GM18909 (cell line): Measurements from ENCODE around the gene UROC1.

ENCODE experiments used
- ATAC-seq: cut with Tn5 transposase; IDR thresholded peaks from one replicate; pipeline ENCODE4 v1.9.1; 2021; ENCODE audit warnings: mild to moderate bottlenecking; ENCODE audit not compliant: unreplicated experiment, poor library complexity

UROC1 gene

DNA sequence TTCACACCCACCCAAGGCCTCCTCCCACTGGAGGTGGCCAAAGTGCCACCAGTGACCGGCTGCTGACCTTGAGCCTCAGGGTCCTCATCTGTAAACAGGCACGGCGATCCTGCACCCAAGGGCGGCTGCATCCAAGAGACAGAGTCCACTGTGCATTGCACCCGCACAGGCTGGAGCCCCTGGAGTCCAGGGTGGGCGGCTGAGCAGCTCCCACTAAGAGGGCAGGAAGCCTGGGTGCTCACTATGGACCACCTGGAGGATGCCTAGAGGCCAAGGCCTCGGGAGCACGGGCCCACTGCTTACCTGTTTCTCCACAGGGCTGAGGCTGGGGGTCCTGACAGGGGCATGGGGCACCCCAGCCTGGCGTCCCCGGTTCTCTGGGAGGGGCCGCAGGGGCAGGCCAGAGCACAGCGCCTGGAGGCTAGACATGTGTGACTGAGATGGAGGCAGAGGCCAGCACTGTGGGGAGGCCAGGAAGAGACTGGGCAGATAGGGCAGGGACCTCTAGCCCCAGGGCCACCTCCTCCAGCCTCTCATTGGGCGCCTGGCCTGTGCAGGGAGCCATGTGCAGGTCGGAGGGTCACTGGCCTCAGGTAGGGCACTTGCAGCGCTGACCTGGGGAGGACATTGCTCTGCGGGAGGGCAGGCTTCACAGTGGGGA, at the start of gene UROC1:
Gene UROC1 (minus strand): TSS at position 483 of the 661 bp plus-strand sequence. CDS start 54 bp downstream, at position 429.
- ATAC-seq, result no peak

DNA sequence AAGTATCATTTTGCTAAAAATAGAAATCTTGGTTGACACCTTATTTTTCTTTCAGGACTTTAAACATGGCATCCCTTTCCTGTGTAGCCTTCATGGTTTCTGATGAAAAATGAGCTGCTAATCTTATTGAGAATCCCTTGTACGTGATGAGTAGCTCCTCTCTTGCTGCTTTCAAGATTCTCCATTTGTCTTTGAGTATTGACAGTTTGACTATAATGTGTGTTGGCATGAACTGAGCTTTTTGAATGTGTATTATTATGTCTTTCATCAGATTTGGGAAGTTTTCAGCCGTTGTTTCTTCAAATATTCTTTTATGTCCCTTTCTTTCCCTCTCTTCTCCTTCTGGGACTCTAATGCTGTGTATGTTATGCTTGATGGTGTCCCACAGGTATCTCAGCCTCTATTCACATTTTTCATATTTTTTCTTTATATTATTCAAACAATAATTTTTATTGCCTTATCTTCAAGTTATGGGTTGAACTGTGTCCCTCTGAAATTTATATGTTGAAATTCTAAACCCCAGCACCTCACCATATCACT, 45.2 kb upstream of the UROC1 start:
- no peak for ATAC-seq

DNA sequence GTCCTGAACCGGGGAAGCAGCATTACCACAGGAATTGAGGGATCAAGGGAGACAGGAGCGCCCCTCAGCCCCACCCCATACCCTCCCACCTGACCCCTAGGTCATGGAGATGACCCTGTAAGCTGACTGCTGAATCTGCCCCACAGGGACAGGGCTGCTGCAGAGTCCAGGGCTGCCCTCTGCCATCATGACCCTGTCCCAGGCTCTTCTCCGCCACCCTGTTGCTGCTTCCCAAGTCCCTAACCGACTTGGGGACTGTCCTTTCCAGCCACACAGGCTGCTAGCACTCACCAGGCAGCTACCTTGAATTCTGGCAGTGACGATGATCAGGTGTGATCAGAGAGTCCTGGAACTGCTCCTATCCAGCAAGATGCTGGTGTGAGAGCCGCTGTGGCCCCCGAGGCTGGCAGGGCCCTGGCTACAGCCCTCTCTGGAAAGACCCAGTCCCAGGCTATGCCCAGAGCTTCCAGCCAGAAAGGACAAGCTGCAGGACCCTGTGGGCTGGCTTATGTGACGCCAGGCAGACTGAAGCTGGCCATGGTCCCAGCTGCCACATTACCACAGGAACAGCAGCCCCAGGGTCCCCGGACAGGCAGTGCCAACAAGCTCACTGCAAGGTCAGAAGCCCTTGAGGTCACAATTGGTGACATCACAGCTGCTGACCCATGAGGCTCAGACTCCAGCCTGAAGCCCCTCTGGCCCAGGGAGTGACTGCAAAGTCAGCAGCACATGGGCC, 40.9 kb upstream of the UROC1 start, which contains the start of gene C3orf22:
Gene C3orf22 (minus strand): TSS at position 597 of the 736 bp plus-strand sequence. CDS start 5,542 bp downstream, outside the sequence.
- ATAC-seq, result no peak

DNA sequence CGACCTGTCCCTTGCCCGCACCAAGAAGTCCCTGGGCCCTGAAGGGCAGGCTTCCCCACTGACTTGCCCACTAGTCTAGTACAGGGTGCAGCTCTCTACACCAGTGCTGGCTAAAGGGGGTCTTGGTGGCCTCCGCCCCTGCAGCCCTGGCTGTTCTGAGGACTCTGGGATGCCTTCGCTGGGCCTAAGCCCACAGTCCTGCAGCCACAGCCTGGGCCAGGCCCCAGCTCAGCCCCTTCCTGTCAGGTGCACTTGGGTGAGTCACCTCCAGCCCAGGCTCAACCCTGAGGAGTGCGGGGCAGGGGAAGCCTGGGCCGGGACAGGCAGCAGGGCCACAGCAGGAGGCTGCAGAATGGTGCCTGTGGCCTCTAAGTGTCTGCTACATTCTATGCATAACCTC, 40.2 kb upstream of the UROC1 start:
- no peak for ATAC-seq

DNA sequence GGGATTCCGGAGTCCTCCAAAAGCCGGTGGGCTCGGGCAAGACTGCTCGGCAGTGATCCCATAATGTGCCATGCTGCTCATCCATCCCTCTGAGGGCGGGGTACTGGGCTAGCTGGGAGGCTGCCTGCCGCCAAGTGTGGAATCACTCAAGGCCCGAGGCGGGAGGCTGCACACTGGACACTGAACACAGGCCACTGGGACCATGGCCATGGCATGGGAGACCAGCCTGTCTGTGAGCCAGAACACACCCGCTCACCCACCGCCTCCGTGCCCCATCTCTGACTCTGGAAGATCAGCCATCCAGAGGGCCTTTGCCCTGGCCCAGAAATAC, 39.8 kb upstream of the UROC1 start:
- ATAC-seq, result no peak

DNA sequence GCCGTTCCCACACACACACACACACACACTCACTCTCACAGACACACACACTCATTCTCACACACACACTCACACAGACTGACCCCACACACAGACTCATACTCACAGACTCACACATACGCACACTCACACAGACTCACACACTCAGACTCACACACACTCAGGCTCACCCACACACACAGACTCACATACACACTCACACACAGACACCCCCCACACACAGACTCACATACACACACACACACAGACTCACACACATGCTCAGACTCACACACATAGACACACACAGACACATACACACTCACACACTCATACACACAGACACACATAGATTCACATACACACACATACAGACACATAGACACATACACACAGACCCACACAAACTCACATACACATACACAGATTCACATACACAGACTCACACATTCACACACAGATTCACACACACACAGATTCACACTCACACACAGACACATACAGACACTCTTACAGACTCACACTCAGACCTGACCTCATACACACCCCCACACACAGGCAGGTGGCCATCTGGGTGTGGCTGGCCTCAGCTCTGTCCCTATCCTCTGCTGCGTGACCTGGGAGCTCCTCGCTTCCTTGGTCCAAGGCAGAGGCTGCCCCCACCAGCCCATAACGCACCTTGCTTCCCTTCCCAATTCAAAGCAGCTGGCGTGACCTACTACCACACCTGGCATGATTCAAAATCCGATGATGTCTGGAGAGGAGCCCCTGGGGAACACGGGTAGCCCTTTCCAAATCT, 39.3 kb upstream of the UROC1 start:
- no peak for ATAC-seq

DNA sequence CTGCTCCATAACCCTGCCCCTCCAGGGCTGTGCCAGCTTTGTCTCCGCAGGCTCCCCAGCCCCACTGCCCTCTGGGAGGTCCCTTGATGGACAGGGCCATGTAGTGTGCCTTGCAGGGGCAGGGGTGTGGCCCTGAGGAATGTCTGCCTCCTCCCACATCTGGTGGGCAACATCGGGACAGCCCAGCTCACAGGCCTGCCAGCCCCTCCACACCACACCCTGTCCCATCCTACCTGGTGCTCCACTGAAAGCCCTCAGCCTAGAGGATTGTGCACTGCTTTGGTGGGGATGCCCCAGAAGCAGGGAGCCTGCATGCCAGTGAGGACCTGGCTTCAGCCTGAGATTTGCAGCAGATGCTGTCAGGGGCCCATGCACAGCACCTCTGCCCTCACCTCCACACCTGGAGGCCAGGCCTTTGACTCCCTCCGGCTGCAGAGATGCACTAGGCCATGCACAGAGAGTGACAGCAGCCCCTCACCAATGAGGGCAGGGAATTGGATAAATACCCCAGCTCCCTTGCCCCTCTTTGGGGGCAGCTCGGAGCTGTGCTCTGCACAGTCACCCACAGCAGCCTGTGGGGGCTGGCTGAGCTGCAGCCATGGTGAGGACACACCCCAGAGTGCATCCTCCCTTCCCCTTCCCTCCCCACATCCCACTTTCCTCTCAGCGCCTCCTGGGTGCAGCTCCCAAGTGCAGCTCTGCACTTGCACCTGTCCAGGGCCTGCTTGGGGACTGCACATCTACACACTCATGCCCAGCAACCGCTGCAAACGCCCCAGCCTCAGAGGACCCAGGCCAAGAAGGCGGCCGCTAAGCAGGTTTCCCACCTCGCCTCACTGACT, 38.4 kb upstream of the UROC1 start:
- no peak for ATAC-seq

DNA sequence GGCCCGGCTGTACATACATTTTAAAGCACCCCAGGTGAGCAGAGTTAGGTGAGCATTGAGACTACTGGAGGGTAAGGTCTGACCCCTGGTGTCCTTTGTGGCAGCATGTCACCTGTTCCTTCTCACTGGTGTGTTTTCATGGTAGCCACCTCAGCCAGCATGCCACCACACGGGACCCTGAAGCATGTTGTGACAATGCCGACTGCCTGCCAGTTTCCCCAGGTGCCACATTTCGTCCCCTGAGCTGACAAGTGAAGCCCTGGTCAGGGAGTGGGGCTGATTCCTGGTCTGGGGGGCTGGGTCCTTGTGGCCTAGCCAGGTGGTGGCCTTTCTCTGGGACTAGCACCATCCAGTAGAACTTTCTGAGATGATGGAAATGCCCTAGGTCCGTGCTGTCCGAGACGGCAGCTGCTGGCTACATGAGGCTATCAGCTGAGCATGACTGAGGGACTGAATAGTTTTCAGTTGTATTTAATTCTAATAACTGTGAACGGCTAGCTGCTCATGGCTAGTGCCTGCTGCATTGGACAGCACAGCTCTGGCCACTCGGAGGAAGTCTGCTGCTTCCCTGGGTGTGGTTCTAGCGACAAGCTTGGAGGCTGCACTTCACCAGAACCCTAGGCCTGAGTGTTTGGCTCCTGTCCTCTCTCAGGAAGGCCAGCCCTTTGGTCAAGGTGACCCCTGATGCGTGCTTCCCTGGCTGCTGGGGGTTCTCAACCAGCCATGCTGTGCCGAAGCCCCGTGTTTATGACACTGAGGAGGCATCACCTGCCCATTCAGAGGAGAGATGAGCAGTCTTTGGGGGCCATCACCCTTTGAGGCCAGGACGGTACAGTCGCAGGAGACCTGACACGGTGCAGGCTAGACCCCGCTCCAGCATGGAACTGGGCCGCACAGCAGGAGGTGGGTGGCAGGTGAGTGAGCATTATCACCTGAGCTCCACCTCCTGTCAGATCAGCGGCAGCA, 37.3 kb upstream of the UROC1 start:
- no peak for ATAC-seq

DNA sequence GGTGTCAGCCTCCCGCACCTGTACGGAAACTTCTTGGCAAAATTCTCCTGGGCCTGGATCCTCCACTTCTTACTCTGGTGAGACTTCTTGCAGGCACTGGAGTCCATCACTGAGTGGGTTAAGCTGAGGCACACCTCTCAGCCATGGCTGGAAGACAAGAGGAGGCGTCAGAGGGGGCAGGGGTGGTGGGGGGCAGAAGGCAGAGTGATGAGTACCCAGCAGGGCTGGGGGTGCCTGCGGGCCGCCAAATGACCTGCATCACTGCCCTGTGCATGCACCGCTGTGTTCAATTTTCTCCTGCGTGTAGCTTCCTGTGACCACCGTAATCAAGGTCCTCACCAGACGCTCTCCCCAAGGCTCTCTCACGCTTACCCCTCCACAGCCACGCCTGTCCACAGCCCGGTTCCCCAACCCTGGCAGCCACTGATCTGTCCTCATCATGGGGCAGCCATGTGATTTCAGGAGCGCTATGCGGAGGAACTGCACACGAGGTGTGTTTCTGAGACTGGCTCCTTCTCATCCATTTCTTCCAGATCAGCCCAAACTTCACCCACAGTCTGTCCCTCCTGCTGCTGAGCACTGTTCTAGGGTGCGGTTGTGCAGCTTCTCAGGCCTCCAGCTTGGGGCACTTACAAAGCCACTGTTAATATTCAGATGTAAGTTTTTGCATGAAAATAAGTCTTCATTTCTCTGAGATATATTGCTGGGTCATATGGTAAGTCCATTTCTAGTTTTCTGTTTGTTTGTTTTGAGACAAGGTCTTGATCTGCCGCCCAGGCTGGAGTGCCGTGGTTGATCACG, 35.9 kb upstream of the UROC1 start:
- ATAC-seq, result no peak

DNA sequence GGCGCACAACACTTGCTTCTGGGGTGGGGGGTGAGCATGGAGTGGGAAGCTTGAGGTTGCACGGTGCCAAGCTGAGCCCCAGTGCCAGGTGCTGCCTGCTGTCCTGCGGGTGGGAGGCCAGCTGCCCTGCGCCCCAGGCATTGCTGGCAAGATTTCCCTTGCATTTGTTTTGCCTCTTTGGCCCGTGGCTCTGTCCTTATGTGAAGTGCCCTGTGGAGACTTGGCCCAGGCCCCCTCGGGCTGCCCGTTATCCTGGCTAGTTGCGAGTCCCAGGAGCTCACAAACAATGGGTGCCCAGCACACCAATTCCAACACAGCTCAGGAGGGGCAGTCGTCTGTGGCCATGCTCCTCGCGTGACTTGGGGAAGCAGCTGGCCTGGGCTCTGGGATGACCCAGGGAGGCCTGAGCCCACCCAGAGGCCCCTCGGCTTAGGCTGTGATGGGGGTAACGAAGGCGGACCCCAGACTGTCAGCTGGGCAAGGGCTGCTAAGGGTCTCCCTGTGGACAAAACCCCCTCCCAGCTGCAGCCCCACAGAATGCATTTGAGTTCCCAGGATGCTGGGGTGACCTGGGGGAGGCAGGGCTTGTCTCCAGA, 35.2 kb upstream of the UROC1 start:
- no peak for ATAC-seq

DNA sequence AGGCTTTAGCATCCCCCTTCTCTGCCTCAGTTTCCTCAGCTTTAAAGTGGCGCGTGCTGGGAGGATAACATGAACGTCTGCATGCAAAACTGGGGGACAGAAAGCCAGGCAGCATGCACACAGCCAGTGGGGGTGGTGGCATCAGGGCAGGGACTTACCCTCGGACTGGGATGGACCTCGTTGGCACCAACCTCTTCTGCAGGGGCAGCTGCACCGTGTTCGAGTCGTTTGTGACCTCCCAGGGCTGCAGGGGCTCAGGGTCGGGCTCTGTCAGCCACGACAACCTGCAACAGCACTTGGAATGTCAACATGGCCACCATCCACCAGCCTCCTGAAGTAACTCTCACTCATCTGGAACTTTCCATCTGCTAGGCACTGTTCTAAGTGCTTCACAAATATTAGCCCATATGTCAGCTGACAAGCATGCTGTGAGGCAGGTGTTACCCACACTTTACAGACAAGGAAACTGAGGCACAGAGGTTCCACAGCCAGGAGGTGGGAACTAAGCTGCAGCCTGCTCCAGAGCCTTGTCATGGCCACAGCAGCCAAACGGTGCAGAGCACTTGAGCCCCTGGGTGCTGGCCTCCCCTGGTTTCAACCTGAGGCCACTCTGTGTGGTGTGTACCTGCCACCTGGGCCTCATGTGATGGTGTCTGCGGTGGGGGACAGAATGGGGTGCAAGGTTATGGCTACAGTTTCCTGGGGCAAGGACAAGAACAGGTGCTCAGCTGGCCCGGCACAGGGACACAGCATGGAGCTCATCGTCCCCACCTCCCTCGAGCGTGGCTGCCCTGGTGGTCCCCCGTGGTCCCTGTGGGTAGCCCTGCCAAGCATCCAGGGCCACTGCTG, 34.5 kb upstream of the UROC1 start:
- ATAC-seq, result no peak

DNA sequence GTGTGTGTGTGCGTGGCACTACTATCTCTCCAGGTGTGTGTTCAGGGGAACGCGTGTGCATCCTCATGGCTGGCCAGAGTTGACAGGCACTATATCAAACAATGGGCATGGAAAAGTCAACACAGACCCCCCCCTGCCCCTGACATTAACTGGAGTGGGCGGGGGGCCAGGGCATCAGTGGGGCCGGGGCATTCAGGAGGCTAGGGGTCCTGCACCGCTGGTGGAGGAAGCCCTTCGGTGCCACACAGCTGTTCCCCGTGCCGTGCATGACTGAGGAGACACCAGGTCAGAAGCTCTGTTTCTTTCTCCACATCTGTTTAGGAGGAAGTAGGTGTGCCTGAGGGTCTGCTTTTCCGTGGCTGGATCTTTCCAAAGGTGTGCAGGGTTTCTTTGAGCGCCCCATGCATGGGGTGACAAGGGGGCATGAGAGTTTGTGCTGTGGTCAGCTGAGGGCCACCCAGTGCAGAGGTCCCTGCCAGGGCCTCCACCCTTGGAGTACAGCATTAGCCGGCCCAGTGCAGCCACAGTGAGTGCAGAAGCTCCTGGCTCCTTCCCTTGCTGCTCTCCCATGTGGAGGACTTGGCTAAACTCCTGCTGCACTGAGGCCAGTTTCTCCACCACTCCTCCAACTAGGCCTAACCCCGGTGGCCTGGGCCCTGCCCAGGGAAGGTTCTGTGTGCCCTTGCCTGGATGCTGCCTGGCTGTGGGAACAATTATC, 33.7 kb upstream of the UROC1 start:
- ATAC-seq, result no peak

DNA sequence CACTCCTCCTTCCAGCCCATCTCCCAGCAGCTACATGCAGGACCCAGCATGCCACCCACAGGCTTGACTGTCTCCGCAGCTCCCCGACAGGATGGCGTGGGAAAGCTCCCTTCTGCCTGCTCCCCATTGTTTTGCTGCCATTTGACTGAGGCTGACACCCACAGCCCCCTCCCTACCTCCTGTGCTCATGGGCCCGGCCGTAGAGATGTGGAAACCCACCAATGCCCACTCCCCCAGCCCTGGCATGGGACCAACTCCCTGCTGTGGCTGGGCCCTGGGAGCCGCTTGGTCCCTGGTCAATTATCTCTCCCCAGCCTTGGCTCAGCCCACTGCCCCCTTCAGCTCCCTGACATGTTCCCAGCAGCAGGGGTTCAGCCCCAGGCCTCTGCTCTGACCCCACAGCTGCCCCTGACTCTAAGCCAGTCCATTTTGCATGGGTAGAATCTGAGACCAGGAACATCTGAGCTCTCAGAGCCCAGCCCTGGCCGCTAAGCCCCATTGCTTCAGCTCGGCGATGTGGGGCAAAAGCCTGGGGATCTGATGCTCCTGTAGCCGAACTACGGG, 33.0 kb upstream of the UROC1 start:
- no peak for ATAC-seq

DNA sequence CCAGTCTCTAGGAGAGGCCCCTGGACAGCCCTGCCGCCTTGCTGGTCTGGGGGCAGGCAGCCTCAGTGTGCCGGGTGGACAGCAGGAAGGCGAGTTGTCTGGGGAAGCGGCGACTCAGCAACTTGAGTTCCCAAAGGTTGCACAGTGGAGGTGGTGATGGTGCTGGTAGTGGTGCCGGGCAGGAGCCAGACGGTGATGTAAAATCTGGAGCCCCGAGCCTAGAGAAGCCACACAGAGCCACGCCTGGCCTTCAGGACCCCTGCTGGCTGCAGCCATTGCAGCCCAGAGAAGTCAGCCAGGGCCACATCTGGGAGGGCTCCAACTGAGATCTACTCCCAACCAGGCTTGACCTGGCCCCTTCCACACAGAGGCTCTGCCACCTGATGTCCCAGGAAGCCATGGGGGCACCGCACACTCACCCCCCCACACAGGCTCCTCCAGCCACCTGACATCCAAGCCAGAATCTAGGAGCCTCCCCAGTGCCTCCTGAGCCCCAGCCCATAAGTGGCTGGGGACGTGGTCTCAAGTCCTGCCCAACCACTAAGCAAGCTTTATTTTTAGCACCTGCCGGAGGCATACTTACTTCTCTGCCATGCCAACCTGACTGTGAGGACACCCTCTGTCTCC, 32.4 kb upstream of the UROC1 start:
- no peak for ATAC-seq
